A549 (cell line): ENCODE results near the gene FOXC2. TPM values are rescaled to one million over a fixed set of nuclear protein-coding genes. Genes with fewer than 3 reads are reported as not detected.

Experiments
- ATAC-seq, 2 experiments: fragments of 200-7000 bp in 1 of 2; fragments of >200 bp in 1 of 2; cut with Nextera tagmentation in 1 of 2; cut with Tn5 transposase in 1 of 2; 3 replicates each; pipeline versions ENCODE4 v1.8.0 to v1.9.1; 2018 to 2020; ENCODE audit warnings: mild to moderate bottlenecking in 1 of 2, moderate library complexity in 1 of 2
- CTCF ChIA-PET: fragments of 300-600 bp; sonication (Branson Sonifier 250); formaldehyde crosslinking; extraction: SDS; loops from one replicate; lab custom pipeline; 2021; ENCODE audit warnings: antibody characterized with exemption, inconsistent platforms; lab: Yijun Ruan, JAX
- POLR2A ChIA-PET: fragments of 350-600 bp; formaldehyde crosslinking; extraction: SDS; loops from one replicate; lab custom pipeline; 2021; ENCODE audit warnings: antibody characterized with exemption, inconsistent platforms; lab: Yijun Ruan, JAX
- DNase-seq, 2 experiments: peaks; one replicate each; pipeline versions ENCODE4 v3.0.0 to v3.0.0-alpha.2; 2011 to 2016; ENCODE audit warnings: low read depth in 1 of 2, low spot score in 1 of 2
- FAIRE-seq: peaks from 2 replicates; lab custom pipeline; 2011; peaks lifted over from hg19 to GRCh38; lab: Jason Lieb, UNC
- H3K27ac ChIP-seq, 2 experiments: fragments of >200 bp; sonication (Bioruptor Twin); formaldehyde crosslinking; 3 replicates each; pipeline ENCODE4 v1.5.1; 2016 to 2017
- H3K4me1 ChIP-seq: fragments of >200 bp; sonication (Bioruptor Twin); formaldehyde crosslinking; 3 replicates; pipeline ENCODE4 v1.6.1; 2016
- H3K4me2 ChIP-seq: fragments of >200 bp; sonication (Bioruptor Twin); formaldehyde crosslinking; 3 replicates; pipeline ENCODE4 v1.6.1; 2016
- H3K4me3 ChIP-seq: fragments of >200 bp; sonication (Bioruptor Twin); formaldehyde crosslinking; 3 replicates; pipeline ENCODE4 v1.5.1; 2016
- H3K9me3 ChIP-seq: fragments of >200 bp; sonication (Bioruptor Twin); formaldehyde crosslinking; 3 replicates; pipeline ENCODE4 v1.6.1; 2016
- ATOH8 ChIP-seq: fragments of 250-450 bp; sonication (Bioruptor Pico); IDR thresholded peaks from 2 replicates; pipeline ENCODE4 v1.5.0; 2020; ENCODE audit warnings: low read depth, mild to moderate bottlenecking, moderate library complexity
- BHLHE40 ChIP-seq: IDR thresholded peaks from 2 replicates; pipeline ENCODE4 v1.6.1; 2012; ENCODE audit warnings: low read depth, low read length, inconsistent platforms
- CBX2 ChIP-seq: fragments of 200-600 bp; sonication (generic); IDR thresholded peaks from 2 replicates; pipeline ENCODE4 v1.6.1; 2016; ENCODE audit warnings: low read depth, mild to moderate bottlenecking, borderline replicate concordance
- CHD2 ChIP-seq: fragments of 150-350 bp; IDR thresholded peaks from 2 replicates; pipeline ENCODE4 v1.6.1; 2014; ENCODE audit warnings: low read length; ENCODE audit not compliant: partially characterized antibody
- CHD4 ChIP-seq: fragments of 200-600 bp; sonication (generic); IDR thresholded peaks from 2 replicates; pipeline ENCODE4 v1.6.1; 2016; ENCODE audit warnings: antibody characterized with exemption, mild to moderate bottlenecking, borderline replicate concordance
- E2F6 ChIP-seq: IDR thresholded peaks from 2 replicates; pipeline ENCODE4 v1.6.1; 2012; ENCODE audit warnings: low read depth, borderline replicate concordance
- ELK1 ChIP-seq: fragments of 150-350 bp; IDR thresholded peaks from 2 replicates; pipeline ENCODE4 v1.6.1; 2014; ENCODE audit warnings: low read depth, mild to moderate bottlenecking, low read length
- EP300 ChIP-seq, 2 experiments: fragments of >200 bp; sonication (Bioruptor Twin); formaldehyde crosslinking; IDR thresholded peaks; 2 replicates in 1 of 2; 3 replicates in 1 of 2; pipeline ENCODE4 v1.6.1; 2016 to 2017
- FOSB ChIP-seq: fragments of 250-450 bp; sonication (Bioruptor Pico); IDR thresholded peaks from 2 replicates; pipeline ENCODE4 v1.5.0; 2020; ENCODE audit warnings: mild to moderate bottlenecking, moderate library complexity
- GATA3 ChIP-seq: IDR thresholded peaks from 2 replicates; pipeline ENCODE4 v1.6.1; 2012; ENCODE audit warnings: borderline replicate concordance
- HEYL ChIP-seq: fragments of 250-450 bp; sonication (Bioruptor Pico); IDR thresholded peaks from 2 replicates; pipeline ENCODE4 v1.8.0; 2021; ENCODE audit warnings: mild to moderate bottlenecking, moderate library complexity
- HMGXB4 ChIP-seq: fragments of 250-450 bp; sonication (Bioruptor Pico); IDR thresholded peaks from 2 replicates; pipeline ENCODE4 v1.5.0; 2021; ENCODE audit warnings: mild to moderate bottlenecking, moderate library complexity, borderline replicate concordance
- HOXA7 ChIP-seq: fragments of 250-450 bp; sonication (Bioruptor Pico); IDR thresholded peaks from 2 replicates; pipeline ENCODE4 v1.5.0; 2020; ENCODE audit warnings: mild to moderate bottlenecking, moderate library complexity
- HOXB13 ChIP-seq: fragments of 250-450 bp; sonication (Bioruptor Pico); IDR thresholded peaks from 2 replicates; pipeline ENCODE4 v1.5.0; 2020; ENCODE audit warnings: low read depth, mild to moderate bottlenecking, moderate library complexity
- HOXB5 ChIP-seq: fragments of 250-450 bp; sonication (Bioruptor Pico); IDR thresholded peaks from 2 replicates; pipeline ENCODE4 v1.5.0; 2020; ENCODE audit warnings: mild to moderate bottlenecking, moderate library complexity
- KDM5A ChIP-seq: fragments of 200-600 bp; sonication (generic); IDR thresholded peaks from 2 replicates; pipeline ENCODE4 v1.6.1; 2016; ENCODE audit warnings: antibody characterized with exemption, mild to moderate bottlenecking
- NFE2L2 ChIP-seq: fragments of 150-350 bp; conservative IDR thresholded peaks from 2 replicates; pipeline ENCODE4 v1.6.1; 2014; ENCODE audit warnings: low read length
- PBX3 ChIP-seq: IDR thresholded peaks from 2 replicates; pipeline ENCODE4 v1.6.1; 2012
- POLR2A ChIP-seq: IDR thresholded peaks from 2 replicates; pipeline ENCODE4 v1.6.1; 2012; ENCODE audit warnings: mild to moderate bottlenecking, low read length
- POLR2AphosphoS2 ChIP-seq: conservative IDR thresholded peaks from 2 replicates; pipeline ENCODE4 v1.6.1; 2012; ENCODE audit warnings: low read length, improper control_type of control experiment, inconsistent platforms
- RCOR1 ChIP-seq: fragments of 150-350 bp; IDR thresholded peaks from 2 replicates; pipeline ENCODE4 v1.6.1; 2014; ENCODE audit warnings: antibody characterized with exemption, low read length, low read depth
- RNF2 ChIP-seq: fragments of 200-600 bp; sonication (generic); IDR thresholded peaks from 2 replicates; pipeline ENCODE4 v1.6.1; 2016; ENCODE audit warnings: low read depth, mild to moderate bottlenecking, antibody characterized with exemption, moderate library complexity, borderline replicate concordance
- SREBF2 ChIP-seq: fragments of 450-650 bp; IDR thresholded peaks from 2 replicates; pipeline ENCODE4 v1.6.1; 2014; ENCODE audit warnings: mild to moderate bottlenecking, moderate library complexity
- TFCP2L1 ChIP-seq: fragments of 250-450 bp; sonication (Bioruptor Pico); IDR thresholded peaks from 2 replicates; pipeline ENCODE4 v1.5.0; 2021; ENCODE audit warnings: mild to moderate bottlenecking
- TP53 ChIP-seq: fragments of 250-450 bp; sonication (Bioruptor Pico); IDR thresholded peaks from 2 replicates; pipeline ENCODE4 v1.5.0; 2021; ENCODE audit warnings: mild to moderate bottlenecking, moderate library complexity
- ZC3H11A ChIP-seq: fragments of 450-650 bp; IDR thresholded peaks from 2 replicates; pipeline ENCODE4 v1.6.1; 2014; ENCODE audit warnings: antibody characterized with exemption, mild to moderate bottlenecking
- ZNF302 ChIP-seq: fragments of 250-450 bp; sonication (Bioruptor Pico); IDR thresholded peaks from 2 replicates; pipeline ENCODE4 v1.9.0; 2021; ENCODE audit warnings: inconsistent platforms, mild to moderate bottlenecking, moderate library complexity
- WGBS: methylation state at CpG from one replicate; pipeline ENCODE4 v1.1.6; 2017; ENCODE audit errors: missing lambda C conversion rate; 5-methylcytosine and 5-hydroxymethylcytosine counted together
- polyA plus RNA-seq, 4 experiments: library from polyadenylated mRNA; depleted of rRNA in 3 of 4; stranded (reverse); fragments of >200 nt; fragmentation: RNase III in 1 of 4; extraction: RNeasy Plus Mini Kit Qiagen cat#74134 plus additional on column Dnase treatment in 1 of 4; gene quantifications; 2 replicates in 3 of 4; 3 replicates in 1 of 4; pipeline ENCODE4 v1.2.3, GENCODE V29; 2011 to 2017

Gene FOXC2
- polyA plus RNA-seq, 2 of the 4 experiments (the other 2 are of a cell fraction), result 0.06 to 0.28 TPM

- TF ChIP-seq PBX3 (no peak), CHD2 (no peak), RNF2 (no peak), HMGXB4 (CRISPR knock-in tag) (no peak), EP300 (IDR thresholded peaks at IDR 0.05) (no peak)
Measured at GRCh38 chr16:86553356-86553755, 13.3 kb upstream of the FOXC2 start (continued).

GRCh38 chr16:86554599-86554916, 12.1 kb upstream of the FOXC2 start:
- CTCF ChIA-PET, result interaction anchor here (0.6 to 1.4 kb wide), 2 partner anchors 34 to 481 kb away, joined by 4 read pairs; no protein-coding TSS in a partner anchor
- Histone ChIP-seq H3K27ac (peak overlapping the region; percentile 84 to 97), H3K4me2 (peak overlapping the region; percentile 78), H3K9me3 (no peaks in the 10 kb centered on the region), H3K4me3 (peak overlapping the region; percentile 82), H3K4me1 (peaks cover 4% of the 10 kb centered on the region; the same call in 1 of the 3 replicates)
- WGBS, result 12% methylated on average over 10 of the region's 10 CpGs
- no peak for TF ChIP-seq FOSB
- TF ChIP-seq HOXA7, result 0 out of 2 replicates have a peak, but pooled peaks have one; percentile 22
- TF ChIP-seq RCOR1, result no peak
- TF ChIP-seq BHLHE40, result no peak
- TF ChIP-seq POLR2AphosphoS2, result no peak
- TF ChIP-seq CHD4, result no peak
- TF ChIP-seq ZNF302 (CRISPR knock-in tag), result 0 out of 2 replicates have a peak, but pooled peaks have one; percentile 24
- TF ChIP-seq KDM5A, result no peak
- no peak for TF ChIP-seq NFE2L2
- TF ChIP-seq E2F6, result no peak
- TF ChIP-seq SREBF2, result no peak
- no peak for TF ChIP-seq TFCP2L1 (CRISPR knock-in tag)
- TF ChIP-seq ELK1, result no peak
- TF ChIP-seq HOXB13 (CRISPR knock-in tag), result no peak
- TF ChIP-seq POLR2A, result no peak
- TF ChIP-seq ATOH8 (CRISPR knock-in tag), result 0 out of 2 replicates have a peak, but pooled peaks have one; percentile 35
- no peak for TF ChIP-seq HOXB5
- TF ChIP-seq CBX2, result no peak
- TF ChIP-seq ZC3H11A, result no peak
- TF ChIP-seq TP53 (CRISPR knock-in tag), result no peak
- no peak for TF ChIP-seq HEYL (CRISPR knock-in tag)
- TF ChIP-seq GATA3, result no peak
- peak in 1 of 2 experiments; percentile 5; a peak in 2 of 6 replicates for ATAC-seq
- POLR2A ChIA-PET, result no interaction called here
- DNase-seq, result no peak
- no peak for FAIRE-seq
